GM21529 (cell line): ENCODE measurements around the gene TNS3.
A peak's percentile ranks its signal among the peaks of the same experiment; 100 is the strongest.

Experiments used
- ATAC-seq: cut with Tn5 transposase; IDR thresholded peaks from one replicate; pipeline ENCODE4 v1.9.1; 2021; ENCODE audit not compliant: unreplicated experiment

The TNS3 gene

DNA sequence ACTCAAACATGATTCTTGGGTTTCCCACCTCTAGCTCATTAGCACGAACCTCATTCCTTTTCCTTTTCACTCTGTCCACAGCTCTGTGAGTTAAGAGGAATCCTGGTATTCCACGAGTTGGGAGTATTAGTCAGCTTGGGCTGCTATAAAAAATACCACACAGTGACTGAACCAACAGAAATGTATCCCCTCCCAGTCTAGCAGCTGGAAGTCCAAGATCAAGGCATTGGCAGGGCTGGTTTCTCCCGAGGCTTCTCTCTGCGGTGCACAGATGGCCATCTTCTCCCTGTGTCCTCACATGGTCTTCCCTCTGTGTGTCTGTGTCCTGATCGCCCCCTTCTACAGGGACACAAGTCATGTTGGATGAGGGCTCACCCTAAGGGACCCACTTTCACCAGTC is 261.6 kb downstream of the TNS3 start:
- no peak for ATAC-seq

DNA sequence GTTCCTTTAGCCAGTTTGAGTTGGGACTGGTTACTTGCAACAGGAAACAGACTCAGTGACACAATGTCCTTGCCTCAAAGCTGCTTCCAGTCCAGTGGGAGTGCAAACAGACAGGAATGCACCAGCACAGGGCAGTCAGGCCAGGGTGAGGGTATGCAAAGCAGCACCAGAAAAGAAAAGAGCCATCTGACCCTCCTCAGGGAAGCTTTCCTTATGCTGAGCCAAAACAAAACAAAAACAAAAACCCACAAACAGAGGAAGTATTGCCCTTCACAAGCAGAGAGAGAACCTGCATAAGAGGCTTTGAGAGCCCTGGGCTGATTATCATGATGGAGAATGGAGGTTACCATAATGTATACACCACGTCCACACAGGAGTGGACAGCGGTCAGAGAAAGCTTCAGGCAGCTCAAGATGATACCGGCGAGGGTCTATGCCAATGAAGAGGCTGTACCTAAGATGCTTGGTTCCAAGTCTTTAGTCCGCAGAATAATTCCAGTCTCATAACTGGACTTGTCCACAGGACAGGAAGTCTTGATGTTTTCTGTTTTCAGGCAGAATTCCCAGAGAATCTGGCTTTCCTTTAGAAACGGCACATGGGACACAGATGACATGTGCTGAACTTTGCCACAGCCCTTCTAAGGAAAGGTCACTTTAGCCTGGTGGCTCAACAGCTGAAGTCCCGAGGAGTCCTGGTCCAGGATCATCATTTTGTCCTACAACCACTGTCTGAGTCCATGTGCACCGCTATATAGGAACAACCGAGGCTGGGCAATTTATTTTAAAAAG is 263.3 kb downstream of the TNS3 start:
- peak; percentile 80 for ATAC-seq

DNA sequence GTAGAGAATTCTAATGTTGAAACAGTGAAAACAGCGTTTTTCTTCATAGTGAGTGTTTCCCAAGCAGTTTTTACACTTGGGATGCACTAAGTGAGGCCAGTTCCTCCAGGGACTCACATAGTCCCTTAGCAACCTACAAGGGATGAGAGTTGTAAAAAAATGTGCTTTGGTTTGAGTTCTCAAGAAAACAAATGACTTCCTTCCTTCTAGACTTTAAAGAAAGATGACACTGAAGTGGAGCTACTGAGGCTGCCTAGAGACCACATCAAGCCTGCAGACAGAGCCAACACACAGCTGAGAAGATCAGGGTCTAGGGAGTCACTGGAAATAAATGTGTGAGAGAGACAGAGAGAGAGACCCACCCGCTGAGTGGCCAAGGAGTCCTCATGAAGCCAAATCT is 264.4 kb downstream of the TNS3 start:
- ATAC-seq: no peak

DNA sequence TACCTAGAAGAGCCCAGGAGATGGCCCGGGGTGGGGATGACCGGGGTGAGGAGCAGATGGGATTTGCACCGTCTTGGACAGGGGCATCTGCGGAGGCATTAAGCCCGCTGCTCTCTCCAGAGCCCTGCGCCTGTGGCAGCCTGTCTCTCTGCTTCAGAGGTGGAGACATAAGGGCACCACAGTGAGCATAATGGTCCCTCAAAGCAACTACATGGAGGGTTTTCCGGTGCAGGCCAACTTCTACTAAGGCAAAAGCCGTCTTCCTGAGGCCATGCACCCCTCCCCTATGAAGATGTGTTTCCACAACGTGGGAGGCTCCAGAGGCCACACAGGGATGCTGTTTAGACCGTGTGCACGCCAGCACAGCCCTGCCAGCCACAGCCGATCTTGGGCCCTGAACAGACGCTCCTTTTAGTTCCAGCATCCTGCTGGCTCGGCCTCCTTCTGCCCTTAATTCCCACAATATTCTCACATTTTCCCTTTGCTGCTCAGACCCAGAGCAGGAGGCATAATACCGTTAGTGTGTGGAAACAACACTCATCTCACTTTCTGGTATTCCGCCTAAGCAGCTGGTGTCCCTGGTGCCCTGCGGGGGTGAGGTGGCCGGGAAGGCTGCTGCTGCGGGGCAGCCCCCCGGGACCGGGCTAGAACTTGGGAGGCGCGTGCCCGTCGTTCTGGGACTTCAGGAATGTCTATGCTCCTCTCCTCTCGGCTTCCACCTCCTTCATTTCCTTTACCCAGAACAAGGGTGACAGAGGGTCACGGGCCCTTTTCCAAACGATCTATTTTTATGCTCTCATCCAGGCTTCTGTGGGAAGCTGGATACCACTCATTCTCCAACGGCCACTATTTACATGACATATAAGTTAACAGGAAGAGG is 266.9 kb downstream of the TNS3 start:
- ATAC-seq: no peak

DNA sequence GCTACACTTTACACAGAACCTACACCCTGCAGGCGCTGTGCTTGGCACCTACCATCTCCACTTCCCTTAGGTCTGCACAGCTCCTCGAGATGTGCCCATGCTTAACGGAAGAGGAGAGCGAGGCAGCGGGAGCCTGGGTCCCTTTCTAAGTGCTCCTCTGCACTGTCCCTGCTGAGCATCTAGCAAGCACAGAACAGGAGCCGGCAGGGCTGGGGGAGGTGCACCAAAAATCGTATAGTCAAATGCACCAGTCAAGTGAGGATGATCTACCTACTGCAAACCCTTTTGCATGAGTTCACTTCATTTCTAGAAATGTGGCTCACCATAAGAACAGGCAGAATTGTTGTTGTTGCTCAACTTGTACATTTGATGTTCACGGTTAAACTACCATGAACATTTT is 267.7 kb downstream of the TNS3 start:
- no peak for ATAC-seq

DNA sequence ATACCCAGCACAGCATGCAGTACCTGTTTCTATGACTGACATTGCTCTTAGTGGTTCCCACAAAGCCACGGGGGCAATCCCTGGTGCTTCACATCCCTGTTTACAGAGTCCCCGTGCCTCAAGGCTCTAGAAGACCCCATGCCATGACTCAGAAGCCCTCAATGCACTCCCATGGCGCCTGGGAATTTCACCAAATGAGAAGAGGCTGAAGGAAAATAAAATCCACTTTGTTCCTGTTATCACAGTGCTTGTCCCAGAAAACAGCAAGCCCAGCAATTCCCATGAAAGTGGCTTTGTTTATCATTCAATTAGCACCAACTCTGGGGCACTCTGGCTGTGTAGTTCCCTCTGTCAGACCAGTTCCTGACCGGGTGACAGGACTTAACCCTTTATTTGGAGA is 268.3 kb downstream of the TNS3 start:
- no peak for ATAC-seq

DNA sequence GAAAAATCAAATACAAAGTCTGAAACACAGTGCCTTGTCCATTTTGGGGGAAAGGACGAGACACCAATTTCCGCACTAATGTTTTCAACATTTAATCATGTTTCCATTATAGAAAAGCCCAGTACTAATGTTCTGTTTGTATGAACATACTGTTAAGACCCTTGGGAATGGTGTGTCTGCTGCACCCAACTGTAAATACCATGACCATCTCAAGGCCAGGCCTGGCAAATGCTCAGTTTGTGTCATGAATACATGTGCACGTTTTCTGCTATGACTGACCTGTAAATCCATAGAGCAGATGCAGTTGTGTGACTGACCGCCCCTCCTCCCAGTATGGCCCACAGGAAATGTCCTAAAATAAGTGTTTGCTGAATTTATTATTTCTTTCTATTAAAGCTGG is 270.0 kb downstream of the TNS3 start:
- ATAC-seq: no peak

DNA sequence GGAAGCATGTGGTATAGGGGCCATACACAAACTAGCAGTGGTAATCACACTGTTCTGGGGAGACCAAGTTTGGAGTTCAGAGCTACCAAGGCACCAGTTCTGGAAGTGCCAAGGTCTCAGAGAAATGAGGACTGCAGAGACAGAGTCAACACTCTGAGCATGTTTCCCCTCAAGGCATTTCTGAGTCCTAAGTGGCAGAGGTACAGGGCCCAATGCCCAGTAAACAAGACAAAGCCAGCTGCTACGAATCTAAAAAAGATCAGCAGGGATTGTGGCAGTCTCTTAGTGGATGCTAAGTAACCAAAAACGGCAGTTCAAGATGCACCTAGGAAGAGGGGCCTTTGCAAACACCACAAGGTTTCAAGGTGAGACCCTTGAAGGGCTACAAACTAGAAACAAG is 271.9 kb downstream of the TNS3 start:
- ATAC-seq: no peak

DNA sequence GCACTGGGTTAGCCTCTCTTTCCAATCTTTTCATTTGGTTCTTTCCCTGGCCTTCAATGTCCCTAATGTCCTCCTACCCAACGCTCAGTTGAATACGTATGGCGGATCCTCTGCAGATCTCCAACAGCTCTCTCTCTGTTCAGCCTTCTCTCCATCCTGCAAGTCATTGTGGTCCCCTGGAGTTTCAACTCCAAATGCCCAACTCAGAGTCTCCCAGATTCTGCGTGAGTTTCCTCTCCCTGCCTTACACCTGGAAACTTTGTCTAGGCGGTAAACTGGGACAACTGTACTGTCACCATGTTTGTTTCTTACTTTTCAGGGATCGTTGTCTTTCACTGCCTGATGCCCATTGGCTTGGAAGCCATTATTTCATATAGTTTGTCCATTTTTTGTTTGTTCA is 273.1 kb downstream of the TNS3 start:
- no peak for ATAC-seq

DNA sequence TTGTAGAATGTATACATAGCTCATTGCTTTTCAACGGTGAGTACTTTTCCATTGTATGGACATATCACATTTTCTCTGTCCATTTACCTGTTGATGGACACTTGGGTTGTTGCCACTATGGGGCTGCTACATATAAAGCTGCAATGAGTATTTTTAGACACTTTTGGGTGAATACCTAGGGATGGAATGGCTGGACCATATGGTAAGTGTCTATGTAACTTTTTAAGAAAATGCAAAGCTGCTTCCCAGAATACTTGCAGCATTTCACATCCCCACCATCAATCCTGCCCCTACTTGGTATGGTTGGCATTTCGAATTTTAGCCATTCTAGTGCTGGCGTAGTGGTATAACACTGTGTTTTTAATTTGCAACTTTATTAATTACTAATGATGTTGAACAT is 274.6 kb downstream of the TNS3 start:
- no peak for ATAC-seq

DNA sequence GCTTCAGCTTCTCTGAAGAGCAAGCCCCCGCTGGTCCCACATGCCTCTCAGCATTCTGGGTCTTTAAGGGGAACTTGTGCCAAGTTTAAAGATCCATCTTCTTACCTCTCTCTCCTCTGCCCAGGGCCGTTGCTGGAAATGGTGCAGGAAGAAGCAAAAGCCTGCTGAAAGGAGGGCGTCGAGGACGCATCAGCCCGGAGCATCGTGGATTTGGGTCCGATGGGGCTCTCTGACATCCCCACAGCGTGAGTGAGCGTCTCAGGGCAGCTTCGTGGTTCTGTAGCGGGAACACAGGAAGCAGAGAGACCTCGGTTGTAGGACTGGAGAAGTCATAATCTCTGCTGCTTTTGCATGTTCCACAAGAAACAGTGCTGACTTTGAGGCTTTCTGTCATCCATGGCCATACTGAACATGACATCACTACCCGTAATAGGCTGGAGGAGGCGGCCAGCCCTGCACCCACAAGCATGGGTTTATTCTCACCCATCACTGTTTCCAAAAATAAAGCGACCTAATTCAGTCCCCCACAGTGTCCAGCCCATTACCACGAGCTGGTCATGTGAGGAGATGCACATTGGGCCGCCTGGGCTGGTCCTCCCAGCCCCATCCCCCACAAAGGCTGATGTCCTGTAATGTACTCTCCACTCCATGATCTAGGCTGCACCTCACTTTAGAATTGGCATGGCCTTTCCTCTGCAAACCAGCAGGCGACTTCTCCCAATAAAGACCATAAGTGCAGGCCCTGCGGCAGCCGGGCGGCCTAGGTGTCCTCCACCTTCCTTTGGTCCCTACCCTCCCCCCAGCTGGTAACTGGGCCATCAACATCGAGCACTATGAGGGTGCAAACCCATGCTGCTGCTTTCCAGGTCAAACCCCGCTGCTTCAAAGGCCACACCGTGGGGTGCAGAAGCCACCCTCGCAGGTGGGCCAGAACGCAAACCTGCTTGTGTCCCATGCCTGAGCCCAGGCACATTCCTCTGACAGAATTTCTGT is 276.9 kb downstream of the TNS3 start:
- no peak for ATAC-seq

DNA sequence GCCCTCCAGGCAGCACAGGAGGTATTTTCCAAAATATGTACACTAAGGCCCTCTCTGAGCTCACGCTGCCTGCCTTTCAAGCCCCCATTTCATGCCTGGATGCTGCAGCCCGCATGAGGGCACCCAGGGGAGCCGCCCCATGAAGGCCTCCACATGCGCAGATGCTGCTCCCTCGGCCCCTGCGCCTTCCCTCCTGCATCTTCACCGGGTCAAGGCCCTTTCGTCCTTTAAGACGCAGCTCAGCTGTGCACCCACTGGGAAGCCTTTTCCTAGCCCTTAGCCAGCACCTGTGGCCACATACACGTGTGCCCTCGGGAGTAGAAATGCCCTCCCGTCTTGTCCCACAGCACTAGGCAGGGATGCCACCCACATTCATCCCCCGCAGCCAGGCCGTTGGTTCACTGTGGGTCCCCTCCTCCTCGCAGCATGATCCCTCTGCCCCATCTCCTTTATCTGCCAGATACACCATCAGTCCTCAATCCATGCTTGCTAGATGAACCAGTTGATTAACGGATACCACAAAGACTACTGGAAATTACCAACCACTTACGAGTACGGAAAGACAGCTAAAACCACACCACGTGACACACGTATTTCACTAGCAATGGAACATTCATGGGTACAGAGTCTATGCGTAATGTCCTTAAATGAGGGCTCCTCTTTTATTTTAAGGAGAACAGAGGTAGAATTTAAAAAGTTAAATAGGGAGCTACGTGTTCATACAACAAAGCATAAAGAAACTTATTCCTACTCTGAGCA is 278.0 kb downstream of the TNS3 start:
- no peak for ATAC-seq

DNA sequence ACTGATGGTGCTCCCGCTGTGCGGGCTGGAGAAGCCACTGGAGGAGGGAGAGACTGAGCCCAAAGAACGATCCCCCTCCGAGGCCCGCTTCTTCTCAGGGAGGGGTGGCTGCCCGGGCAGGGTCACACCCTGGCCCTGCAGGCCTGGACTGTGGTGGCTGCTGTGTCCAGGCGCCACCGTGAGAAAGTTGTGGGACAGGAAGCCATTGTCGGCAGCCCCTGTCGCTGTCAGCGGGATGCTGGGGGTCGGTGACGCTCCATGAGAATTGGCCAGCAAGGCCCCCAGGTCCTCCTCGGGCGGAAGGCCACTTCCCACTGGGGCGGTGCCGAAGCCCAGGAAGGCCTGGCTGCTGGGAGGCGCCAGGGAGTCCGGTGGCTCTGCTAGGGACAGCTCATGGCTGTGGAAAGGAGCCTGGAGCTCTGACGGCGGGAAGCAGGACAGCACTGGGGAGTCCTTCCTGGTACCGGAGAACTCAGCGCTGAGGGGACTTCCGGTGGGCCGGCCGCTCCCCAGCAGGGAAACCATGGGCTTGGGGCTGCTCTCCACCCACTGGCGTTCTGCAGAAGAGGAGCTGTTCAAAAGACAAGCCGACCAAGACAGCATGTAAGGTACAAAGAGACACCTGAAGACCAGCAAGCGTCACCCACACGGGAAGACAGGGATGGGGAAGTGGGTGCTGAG is 278.8 kb downstream of the TNS3 start:
- no peak for ATAC-seq

DNA sequence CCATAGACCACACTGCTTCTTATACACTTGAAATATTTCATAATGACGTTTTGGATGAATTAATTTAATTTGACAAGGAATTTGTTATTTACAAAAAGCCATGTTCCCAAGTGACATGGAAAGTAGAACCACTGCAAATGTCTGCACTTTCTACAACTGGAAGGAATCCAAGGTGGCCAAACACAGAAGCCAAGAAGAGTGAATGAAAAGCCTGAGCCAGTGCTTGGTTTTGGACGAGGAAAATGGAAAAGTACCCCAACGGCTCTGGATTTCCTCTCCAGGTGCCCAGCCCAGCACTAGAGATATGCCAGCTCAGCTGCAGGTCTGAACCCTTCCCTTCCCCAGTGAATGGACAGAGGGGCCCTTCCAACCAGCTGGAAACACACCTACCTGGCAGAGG is 279.4 kb downstream of the TNS3 start:
- ATAC-seq: no peak

DNA sequence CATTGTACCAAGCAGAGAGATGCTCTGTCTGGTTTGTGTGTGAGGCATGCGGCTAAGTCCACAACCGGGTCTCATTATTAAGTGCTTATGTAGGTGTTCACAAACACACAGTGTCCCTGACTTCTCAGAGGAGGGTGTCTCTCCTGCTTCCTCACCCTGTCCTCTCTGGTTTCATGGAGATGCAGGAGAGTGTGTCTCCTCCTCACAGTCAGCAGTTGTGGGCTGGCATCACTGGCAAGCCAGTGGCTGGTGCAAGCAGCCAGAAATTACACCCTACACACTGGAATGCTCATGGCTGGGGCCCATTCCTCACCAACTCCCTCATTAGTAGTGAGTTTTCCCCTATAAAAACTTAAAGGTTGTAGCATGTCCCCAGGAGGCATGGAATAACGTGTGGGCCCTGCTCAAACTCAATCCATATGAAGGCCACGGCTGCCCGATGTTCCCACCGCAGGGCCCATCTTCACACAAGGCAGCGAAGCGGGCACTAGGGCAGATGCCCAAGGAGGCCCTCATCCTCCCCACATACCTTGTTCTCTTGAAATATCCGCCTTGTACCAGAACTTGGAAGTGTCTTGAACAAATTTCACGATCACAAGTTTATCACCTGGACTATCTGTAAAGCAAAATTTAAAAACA is 280.1 kb downstream of the TNS3 start:
- ATAC-seq: no peak

DNA sequence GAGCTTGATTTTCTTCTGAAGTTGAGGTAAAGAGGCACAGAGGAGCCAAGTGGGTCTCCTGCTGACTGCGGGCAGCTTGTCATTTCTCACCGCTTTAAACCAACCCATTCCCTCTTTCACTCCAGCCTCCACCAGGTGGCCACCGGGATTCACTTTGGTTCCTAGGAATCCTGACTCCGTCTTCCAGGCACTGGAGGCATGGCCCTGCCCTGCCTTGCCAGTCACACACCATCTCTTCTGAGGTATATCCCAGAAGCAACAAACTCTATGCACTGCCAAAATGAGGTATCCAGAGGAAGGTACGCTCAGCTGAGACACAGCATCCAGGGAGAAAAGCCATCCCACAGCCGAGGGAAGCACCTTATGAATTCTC is 280.8 kb downstream of the TNS3 start:
- no peak for ATAC-seq

DNA sequence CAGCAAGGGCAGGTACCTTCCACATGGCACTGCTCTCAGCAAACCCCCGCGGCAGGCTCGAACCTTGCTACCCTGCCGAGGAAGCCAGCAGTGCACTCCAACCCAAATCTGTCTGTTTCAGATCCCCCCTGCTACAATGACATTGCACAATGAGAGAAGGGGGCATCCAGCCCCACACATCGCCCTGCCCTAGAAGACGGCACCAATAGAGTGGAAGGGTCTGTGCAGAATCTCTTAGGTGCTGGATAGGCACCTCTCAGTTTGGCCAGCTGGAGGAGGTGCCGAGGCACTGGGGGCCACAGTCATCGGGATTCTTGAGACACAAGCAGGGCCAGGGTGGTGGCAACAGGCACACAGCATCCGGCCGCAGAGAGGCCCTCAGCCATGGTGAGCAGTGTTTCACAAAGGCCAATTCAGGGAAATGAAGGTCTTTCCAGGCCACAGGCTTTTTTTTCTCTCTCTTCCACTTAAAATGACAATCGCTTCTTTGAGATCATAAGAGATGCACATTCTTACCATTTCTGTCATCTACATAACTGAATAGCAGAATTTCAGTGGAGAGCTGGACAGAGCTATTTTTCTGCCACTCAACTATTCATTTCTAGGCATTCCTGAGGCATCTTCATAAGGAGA is 281.3 kb downstream of the TNS3 start:
- no peak for ATAC-seq

DNA sequence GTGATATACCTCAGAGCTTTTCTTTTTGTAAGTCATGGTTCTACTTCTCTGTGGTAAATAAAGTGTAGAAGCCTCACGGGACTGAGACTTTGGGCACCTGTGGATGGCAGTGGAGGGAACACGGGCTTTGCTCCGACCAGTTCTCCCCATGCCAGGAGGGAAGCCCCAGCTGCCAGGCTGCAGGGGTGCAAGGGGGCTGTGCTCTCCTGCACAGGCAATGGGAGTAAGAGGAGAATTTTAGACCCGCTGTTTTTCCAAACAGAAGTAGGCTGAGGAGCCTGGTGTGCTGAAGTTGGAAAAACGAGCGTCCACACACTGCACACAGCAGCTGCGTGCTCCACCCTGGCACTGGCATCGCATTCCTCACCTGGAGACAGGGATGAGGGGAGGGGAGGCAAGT is 282.4 kb downstream of the TNS3 start:
- ATAC-seq: no peak

DNA sequence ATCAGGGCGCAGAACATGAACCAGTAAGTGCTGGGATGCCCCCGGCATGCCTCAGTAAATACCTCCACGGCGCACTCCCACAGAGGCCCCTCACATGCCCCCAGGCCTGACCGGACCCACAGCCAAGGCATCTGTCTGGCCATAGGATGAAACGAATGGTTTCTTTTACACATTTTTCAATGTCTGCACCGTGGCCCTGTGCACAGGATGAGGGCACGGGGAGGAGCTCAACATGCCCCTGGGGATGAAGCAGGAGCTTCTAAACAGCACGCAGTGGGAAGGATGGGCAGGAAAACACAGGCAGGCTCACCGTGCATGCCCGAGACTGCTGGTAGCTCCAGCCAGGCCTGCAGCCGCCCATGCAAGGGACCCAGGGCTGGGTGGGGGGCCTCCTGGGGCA is 283.3 kb downstream of the TNS3 start:
- ATAC-seq: no peak
